GM21737 (cell line): ENCODE measurements around the gene ZSCAN29.
"Not testable (repeated sequence)": the region's sequence is repeated elsewhere in the genome, so short reads cannot be mapped to it uniquely, and the experiment has no call there.

ENCODE experiments used
- ATAC-seq: cut with Tn5 transposase; IDR thresholded peaks from one replicate; pipeline ENCODE4 v1.9.1; 2021; ENCODE audit warnings: mild to moderate bottlenecking, moderate library complexity; ENCODE audit not compliant: unreplicated experiment

The ZSCAN29 gene

DNA sequence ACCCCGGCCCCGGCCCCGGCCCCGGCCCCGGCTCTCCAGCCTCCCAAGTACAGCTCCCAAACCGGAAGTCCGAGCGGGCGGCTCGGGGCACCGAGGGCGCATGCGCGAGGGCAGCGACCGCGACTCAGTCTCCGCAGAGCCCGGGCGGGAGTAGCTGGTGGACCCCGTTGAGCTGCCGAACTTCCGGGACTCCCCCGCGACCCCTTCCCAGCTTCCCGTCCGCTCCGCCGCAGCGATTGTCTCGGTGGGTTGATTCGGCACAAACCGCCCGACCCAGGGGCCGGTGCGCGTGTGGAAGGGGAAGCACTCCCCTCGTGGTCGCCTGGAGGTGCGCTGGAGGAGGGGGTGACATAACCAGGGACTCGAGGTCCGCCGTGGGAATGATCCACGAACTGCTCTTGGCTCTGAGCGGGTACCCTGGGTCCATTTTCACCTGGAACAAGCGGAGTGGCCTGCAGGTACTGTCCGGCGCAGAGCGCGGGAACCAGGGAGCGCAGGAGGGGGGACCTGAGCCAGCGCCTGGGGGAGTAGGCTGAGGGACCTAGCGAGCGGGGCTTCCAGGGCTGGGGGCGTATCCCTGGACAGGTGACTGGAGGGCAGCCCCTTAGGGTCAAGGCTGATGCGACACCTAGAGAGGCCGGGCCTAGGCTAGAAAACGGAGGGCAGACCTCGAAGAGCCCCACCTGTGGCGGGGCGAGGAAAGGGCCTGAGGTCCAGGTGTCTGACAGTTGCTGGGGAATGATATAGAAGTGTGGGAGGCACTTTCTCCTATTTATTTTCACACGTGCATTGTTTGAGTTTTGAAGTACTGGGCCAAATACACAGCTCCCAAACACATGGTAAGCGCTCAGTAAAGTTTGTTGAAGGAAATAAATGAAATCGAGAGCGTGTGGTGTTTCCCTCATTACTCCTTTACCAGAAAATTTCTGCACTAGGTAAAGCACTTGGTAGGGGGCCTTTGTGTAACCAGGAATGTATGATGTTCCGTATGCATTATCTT is at the start of gene ZSCAN29, which contains the start of gene TUBGCP4:
ZSCAN29 (minus strand) TSS at position 69 of the 1,000 bp plus-strand sequence. CDS start 1,130 bp downstream, outside the sequence.
TUBGCP4 (plus strand) TSS at position 127 of the 1,000 bp plus-strand sequence; CDS start at position 381, 254 bp downstream.
- ATAC-seq: peak; percentile 83

DNA sequence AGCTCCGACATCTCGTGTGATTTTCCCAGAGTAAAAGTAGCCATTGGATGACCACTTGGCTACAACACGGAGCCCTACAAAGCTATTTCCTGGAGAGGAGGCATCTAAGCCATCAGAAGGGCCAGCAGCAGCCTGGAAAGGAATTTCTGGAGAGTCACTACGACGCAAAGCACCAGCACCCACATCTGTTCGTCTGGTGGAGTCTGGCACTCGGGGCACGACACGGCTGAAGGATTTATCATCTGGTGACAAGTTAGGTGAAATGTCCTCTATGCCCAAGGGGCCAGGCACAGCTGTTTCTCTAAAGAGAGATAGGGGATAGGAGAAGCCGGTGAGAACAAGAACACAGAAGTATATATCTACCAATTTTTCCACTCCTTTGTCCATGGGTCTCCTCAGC is 49.6 kb upstream of the ZSCAN29 start:
- no peak for ATAC-seq

DNA sequence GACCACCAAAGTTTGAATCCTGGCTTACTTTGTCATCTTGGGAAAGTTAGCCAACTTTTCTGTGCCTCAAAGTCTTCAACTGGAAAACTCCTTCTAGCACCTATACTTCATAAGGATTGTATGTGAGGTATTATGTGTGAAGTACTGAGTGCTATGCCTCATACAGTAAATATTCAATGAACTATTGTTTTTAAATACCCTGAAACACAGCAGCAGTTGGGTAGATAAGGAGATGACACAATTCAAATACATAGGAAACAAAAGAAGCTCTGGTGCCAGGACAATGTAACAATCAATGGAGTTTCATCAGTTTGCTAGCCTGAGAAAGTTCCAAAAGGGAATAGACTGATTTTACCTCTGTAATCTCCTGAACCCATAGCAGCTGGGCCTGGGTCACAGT is 43.4 kb upstream of the ZSCAN29 start:
- no peak for ATAC-seq

DNA sequence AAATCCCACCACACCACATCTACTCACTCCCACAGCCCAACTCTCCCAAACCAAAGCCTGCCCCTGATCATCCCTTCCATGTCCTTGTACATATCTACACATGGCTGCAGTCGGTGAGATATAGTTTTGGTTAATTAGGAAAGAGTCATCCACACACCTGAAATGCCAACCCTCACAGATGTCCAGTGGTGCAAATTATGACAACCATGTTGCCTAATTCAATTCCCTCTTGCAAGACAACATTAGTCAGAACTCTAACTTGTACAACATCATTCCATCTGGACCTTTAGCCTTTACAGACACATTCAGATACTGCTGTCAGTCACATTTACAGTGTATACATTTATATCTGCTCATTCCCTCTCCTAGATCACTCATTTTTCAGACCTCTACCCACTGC is 41.3 kb upstream of the ZSCAN29 start:
- no peak for ATAC-seq

DNA sequence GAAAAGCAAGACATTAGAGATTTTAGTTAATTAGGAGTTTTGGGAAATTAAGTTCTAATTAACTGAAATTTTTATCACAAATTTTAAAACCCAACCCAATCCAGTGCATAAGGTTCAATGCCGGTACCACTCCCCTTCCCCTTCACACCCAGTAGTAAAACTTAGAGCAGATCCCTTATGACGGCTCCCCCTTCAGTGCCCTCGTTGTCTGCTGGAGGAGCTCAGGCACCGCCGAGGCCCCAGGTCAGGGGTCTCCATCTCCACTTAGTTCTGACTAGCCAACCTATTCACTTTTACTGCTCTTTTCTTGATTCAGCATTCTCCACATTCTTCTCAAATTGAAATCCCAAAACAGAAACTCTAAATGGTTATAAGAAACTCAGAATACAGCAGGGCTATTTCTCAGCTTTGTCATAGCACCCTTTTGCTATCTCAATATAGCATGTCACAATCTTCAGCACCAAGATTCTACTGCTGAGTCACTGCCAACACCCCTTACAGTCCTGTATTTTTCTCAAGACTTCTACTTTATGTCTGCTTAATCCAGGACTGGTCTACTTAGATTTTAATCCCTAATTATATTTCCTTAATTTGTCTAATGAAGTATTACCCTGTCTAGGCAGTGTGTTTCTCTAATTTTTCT is 39.9 kb upstream of the ZSCAN29 start:
- no peak for ATAC-seq

DNA sequence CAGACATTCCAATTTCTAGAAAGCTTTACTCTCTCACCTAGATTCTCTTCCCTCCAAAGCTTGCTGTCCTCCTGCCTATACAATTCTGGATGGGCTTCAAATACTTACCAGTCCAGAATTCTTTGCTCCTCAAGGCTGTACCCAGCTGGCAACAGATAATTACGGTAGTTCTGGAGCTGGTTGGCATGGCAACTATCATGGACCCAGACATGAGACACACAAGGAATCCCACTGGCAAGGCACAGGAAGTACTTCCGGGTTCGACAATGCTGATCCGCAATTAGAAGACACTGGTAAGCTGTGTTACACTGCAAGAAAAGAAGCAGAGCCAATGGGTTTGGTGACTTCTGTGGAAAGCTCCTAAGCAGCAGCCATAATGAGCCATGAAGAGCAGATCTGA is 37.9 kb upstream of the ZSCAN29 start:
- ATAC-seq: no peak

DNA sequence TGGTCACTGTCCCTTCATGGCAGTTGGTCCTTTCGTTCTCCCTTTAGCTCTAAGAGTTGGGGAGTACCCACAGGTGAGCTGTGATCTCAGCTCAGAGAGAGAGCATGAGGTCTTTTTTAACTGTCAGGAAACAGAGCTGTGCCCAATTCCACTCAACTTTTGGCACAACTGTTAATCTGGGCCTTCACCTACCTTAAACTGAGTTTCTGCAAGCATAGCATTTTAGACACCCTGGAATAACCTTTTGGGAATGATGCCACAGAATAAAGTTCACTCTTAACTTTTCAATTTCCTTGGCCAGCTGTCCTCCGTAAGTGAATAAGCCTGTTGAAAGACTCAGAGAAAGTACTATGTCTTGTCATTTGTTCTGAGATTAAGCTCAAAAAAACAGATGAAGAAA is 36.0 kb upstream of the ZSCAN29 start:
- ATAC-seq: no peak

DNA sequence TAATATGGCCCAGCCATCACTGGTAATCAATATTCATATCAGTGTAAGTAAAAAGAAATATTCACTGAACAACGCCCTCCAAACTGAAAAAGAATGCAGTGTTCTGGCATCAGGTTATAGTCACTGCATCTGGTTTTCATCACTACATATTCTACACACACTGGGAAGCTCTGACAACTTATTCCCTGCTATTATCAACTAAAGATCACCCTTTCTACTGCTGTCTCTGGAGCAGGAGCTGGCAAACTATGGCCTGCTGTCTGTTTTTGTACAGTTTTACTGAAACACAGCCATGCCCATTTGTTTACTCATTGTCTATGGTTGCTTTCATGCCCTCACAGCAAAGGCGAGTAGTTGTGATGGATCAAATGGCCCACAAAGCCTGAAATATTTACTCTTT is 35.3 kb upstream of the ZSCAN29 start:
- ATAC-seq: no peak

DNA sequence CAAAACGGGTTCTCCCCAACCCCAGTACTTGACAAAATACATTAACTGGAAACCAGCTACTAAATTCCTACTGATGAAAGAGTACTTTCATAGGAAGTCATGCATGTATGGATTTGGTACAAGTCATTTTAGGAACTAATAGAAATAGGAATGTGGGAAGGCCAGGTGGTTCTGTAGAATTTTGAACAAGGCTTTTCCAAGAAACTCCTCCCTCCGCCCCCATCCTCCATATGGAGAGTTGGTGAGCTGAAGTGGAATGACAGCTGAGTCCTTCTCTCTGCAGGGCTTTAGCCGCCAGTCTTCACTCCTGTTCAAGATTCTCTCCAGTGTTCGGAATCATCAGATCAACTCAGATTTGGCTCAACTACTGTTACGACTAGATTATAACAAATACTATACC is 33.3 kb upstream of the ZSCAN29 start:
- no peak for ATAC-seq

DNA sequence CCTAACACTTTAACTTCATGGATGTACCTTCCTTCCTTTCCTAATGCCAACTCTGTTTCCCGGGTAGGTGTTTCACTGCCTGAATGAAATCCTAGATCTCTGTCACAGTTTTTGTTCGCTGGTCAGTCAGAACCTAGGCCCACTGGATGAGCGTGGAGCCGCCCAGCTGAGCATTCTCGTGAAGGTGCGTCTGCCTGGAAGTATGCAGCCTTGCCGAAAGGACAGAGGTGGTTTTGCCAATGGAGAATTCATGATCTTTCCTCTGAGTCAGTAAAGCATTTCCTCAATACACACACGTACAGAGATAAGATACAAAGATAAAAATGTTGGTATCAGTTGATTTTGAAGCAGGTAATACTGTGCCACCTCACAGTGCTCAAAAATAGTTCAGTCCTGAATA is 32.8 kb upstream of the ZSCAN29 start:
- no peak for ATAC-seq

DNA sequence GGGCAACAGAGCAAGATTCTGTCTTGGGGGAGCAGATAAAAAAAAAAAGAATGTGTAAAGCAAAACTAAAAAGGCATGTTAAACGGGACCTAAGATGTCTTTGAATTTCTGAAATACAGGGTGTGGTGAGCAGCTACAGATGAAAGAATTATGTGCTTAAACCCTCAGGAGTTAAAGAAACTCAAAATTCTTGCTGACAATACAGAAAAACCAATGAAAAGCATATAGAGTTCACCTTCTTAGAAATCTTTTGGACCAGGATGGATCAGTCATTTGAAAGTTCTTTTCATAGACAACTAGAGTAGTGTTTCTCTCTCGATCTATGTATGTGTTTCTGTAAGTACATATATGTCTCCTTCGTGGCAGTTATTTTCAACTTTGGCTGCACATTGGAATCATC is 31.4 kb upstream of the ZSCAN29 start:
- ATAC-seq: no peak

DNA sequence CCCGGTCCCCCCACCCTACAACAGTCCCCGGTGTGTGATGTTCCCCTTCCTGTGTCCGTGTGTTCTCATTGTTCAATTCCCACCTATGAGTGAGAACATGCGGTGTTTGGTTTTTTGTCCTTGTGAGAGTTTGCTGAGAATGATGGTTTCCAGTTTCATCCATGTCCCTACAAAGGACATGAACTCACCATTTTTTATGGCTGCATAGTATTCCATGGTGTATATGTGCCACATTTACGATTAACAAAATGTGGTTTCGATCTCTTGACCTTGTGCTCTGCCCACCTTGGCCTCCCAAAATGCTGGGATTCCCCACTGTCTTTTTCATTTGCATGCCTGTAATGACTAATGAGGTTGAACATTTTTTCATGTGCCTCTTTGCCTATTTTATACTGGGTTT is 22.7 kb upstream of the ZSCAN29 start:
- not testable (repeated sequence) for ATAC-seq

DNA sequence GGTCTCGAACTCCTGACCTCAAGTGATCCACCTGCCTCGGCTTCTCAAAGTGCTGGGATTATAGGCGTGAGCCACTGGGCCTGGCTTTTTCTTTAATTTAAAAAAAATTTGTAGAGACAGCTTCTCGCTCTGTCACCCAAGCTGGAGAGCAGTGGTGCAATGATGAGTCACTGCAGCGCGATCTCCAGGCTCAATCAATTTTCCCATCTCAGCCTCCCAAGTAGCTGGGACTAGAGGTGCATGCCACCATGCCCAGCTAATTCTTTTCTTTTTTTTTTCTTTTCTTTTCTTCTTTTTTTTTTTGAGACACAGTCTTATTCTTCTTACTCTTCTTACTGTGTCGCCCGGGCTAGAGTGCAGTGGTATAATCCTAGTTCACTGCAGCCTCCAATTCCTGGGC is 19.9 kb upstream of the ZSCAN29 start:
- no peak for ATAC-seq

DNA sequence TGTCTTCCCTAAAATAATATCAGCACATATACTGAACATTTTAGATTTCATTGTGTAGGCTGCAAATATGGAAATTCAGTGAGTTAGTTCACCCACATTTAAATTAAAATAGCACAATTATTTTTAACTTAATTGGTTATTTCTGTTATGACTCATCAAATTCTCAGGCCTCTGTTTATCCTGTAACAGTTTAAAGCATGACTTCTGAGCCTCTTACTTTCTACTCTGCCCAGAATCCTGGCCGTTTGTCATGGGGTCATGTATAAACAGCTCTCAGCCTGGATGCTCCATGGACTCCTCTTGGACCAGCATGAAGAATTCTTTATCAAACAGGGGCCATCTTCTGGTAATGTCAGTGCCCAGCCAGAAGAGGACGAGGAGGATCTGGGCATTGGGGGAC is 12.2 kb upstream of the ZSCAN29 start:
- no peak for ATAC-seq

DNA sequence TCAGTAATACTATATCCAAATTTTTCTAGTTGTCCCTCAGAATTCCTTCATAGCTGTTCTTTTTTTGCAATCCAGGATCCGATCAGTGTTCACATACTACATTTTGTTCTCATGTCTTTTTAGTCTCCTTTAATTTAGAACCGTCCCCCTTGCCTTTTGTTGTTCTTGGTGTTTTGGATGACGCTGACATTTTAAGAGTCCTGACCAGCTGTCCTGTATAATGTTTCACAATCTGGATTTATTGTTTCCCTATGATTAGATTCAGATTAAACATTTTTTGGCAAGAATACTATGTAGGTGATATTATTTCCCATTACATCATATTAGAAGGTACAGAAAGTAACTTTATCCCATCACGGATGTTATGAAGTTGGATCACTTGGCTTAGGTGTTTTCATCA is 11.5 kb upstream of the ZSCAN29 start:
- ATAC-seq: no peak

DNA sequence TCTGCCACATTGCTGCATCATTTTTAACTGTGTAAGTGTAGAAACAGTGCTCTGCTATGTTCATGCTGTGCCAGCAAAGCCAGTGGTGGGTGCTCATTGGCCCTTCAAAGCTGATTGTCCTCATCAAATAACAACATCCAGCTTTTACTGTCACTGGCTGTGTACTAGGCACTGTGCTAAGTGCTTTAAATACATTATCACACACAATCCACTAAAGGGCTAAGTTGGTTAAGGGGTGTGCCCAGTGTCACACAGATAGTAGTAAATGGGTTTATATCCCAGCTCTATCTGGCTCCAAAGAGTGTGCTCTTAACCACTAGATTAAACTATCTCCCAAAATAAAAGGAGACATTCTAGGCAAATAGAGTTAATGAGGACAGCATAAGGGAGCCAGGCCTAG is 7.8 kb upstream of the ZSCAN29 start:
- no peak for ATAC-seq

DNA sequence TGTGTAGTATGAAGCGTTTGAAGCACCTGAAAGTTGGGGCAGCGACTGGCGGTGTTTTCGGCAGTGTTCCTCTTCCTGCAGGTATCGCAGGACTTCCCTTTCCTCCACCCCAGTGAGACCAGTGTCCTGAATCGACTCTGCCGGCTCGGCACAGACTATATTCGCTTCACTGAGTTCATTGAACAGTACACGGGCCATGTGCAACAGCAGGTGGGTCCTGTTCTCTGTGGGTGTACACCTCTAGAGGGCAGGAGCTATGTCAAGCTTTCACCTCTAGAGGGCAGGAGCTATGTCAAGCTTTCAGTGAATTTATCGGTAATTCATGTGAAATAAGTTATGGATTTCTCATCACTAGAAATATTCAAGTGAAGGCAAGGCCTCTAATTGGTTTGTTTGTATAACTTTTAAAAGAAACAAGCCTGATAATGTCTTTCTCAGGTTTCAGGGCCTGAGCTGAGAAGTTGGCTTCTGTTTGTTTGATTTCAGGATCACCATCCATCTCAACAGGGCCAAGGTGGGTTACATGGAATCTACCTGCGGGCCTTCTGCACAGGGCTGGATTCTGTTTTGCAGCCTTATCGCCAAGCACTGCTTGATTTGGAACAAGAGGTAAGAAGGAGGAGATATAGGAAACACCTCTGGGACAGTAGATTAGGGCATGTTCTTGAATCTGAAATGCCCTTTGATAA is 5.3 kb upstream of the ZSCAN29 start:
- ATAC-seq: no peak

DNA sequence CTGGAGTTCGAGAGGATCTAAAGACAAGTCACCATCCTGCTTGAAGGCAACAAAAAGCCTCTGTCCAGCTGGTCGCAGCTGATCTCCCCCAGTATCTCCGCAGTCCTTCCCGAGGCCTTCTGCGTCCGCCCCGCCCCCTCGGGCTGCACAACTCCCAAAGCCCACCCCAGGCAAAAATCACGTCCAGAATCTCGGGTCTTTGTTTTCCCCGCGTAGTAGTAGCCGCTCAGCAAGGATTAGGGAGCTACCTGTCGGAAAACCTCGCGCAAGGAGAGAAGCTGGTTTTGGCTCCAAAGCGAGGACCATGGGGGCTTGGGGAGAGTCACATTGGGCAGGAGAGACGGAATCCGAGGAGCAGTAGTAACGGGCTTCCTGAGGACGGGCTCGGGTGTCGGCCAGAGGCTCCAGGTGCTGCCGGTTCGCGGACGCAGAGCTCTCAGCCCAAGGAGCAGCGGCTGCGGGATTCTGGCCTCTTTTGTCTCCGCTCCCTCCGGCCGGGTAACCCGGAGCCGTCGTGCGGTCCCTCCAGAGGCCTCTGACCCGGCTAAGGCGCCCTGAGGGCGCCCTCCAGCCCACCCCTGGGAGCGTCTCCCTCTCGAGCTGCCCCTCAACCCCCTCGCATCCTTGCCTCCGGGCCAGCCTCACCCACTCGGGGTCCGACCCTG is 401 bp downstream of the ZSCAN29 start:
- peak; percentile 24 for ATAC-seq

DNA sequence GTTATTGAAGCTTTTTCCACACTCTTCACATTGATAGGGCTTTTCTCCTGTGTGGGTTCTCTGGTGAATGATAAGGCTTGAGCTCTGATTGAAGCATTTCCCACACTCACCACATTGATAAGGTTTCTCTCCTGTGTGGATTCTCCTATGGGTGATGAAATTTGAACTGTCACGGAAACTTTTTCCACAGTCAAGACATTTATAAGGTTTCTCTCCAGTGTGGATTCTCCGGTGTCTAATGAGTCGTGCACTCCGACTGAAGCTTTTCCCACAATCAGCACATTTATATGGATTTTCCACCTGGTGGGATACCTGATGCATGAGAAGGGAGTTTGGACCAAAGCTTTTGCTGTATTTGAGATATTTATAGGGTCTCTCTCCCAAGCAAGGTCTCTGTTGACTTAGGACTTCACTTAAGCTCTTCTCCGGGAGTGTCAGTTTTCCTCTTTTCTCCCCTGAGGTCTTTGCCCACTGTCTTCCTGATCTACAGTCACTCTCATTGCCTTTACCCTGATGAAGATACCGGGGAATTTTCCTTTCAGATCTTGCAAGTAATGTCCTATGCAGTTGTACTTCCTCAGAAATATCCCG is 9.4 kb downstream of the ZSCAN29 start:
- ATAC-seq: no peak

DNA sequence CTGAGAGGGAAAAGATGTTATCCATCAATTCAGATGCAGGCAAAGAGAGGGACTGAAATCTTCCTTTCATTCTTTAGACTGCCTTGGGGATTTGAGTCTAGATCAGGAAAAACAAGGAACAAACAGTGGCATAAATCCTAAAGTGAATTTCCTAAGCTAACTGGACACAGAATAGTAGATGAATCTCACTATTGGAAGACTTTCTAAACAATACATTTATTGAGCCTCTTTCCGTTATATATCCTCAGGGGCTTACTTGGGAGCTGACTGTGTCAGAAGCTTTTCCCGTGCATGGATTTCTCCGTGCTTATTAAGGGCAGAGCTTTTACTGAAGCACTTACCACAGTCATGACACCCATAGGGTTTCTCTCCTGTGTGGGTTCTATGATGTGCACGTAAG is 10.0 kb downstream of the ZSCAN29 start:
- no peak for ATAC-seq
